Transverse colon (tissue), 4 donors: ENCODE results near the gene TBR1. TPM values are rescaled to one million over a fixed set of nuclear protein-coding genes. Genes with fewer than 3 reads are reported as not detected.

Experiments
- DNase-seq: peaks from one replicate; pipeline ENCODE4 v3.0.0-alpha.2; 2019
- H3K27ac ChIP-seq, 4 donors: fragments of 200-600 bp; sonication (generic); 2 replicates each; pipeline ENCODE4 v1.5.1; 2016 to 2018; ENCODE audit warnings: inconsistent platforms in 4 of 4
- H3K27me3 ChIP-seq: fragments of 200-600 bp; sonication (generic); 2 replicates; pipeline ENCODE4 v1.5.1; 2017; ENCODE audit warnings: inconsistent platforms
- H3K36me3 ChIP-seq, 4 donors: fragments of 200-600 bp; sonication (generic); 2 replicates each; pipeline ENCODE4 v1.5.1; 2017 to 2019; ENCODE audit warnings: inconsistent platforms in 4 of 4
- H3K4me1 ChIP-seq, 4 donors: fragments of 200-600 bp; sonication (generic); 2 replicates each; pipeline ENCODE4 v1.5.1; 2017 to 2020; ENCODE audit warnings: inconsistent platforms in 4 of 4
- H3K4me3 ChIP-seq, 4 donors: fragments of 200-600 bp; sonication (generic); 1 replicate in 1 of 4; 2 replicates in 3 of 4; pipeline versions ENCODE4 v1.5.1 to v1.6.1; 2017 to 2019; ENCODE audit warnings: inconsistent platforms in 4 of 4
- H3K9me3 ChIP-seq, 2 donors: fragments of 200-600 bp; sonication (generic); 2 replicates each; pipeline ENCODE4 v1.5.1; 2017 to 2019; ENCODE audit warnings: inconsistent platforms in 2 of 2
- EP300 ChIP-seq: sonication (generic); formaldehyde crosslinking; IDR thresholded peaks from one replicate; pipeline ENCODE4 v1.6.1; 2017; ENCODE audit warnings: antibody characterized with exemption, low read depth
- POLR2A ChIP-seq: fragments of 450-650 bp; IDR thresholded peaks from one replicate; pipeline ENCODE4 v1.6.1; 2016; ENCODE audit warnings: antibody characterized with exemption, mild to moderate bottlenecking, moderate library complexity
- POLR2AphosphoS5 ChIP-seq, 3 donors: sonication (generic); formaldehyde crosslinking; IDR thresholded peaks; one replicate each; pipeline ENCODE4 v1.6.1; 2016; ENCODE audit warnings: antibody characterized with exemption in 3 of 3
- WGBS, 2 donors: methylation state at CpG; one replicate each; pipeline ENCODE4 v1.1.5; 2018; ENCODE audit warnings: low coverage in 1 of 2; 5-methylcytosine and 5-hydroxymethylcytosine counted together
- in situ Hi-C, 4 donors: fragments of 200-750 bp; cut with MboI; loops; one replicate each; pipeline versions ENCODE4 v1.15.0 to v1.15.1; 2017; ENCODE audit warnings: low sequenced_read_pairs in 3 of 4, low pct_ligation_motif_present in 1 of 4, low pct_unique_long_range_greater_than_20kb in 1 of 4
- intact Hi-C: fragments of 100-400 bp; cut with DNase I; formaldehyde crosslinking; loops from one replicate; pipeline ENCODE4 v1.15.1; 2023; ENCODE audit warnings: low total_unique reads
- total RNA-seq, 4 donors: library from RNA; depleted of rRNA; stranded (reverse); fragments of >200 nt; gene quantifications; one replicate each; pipeline ENCODE4 v1.1.0, GENCODE V29; 2016
- TF ChIP-seq, protein P1 (sequence below), 5 experiments: fragments of 200-600 bp in 3 of 5; fragments of 450-650 bp in 2 of 5; sonication (generic) in 3 of 5; IDR thresholded peaks; 1 replicate in 2 of 5; 2 replicates in 3 of 5; pipeline ENCODE4 v1.5.1; 2016 to 2017; ENCODE audit warnings: antibody characterized with exemption in 5 of 5, inconsistent platforms in 3 of 5, mild to moderate bottlenecking in 2 of 5, moderate library complexity in 1 of 5

The TBR1 gene
- total RNA-seq, result not detected

DNA sequence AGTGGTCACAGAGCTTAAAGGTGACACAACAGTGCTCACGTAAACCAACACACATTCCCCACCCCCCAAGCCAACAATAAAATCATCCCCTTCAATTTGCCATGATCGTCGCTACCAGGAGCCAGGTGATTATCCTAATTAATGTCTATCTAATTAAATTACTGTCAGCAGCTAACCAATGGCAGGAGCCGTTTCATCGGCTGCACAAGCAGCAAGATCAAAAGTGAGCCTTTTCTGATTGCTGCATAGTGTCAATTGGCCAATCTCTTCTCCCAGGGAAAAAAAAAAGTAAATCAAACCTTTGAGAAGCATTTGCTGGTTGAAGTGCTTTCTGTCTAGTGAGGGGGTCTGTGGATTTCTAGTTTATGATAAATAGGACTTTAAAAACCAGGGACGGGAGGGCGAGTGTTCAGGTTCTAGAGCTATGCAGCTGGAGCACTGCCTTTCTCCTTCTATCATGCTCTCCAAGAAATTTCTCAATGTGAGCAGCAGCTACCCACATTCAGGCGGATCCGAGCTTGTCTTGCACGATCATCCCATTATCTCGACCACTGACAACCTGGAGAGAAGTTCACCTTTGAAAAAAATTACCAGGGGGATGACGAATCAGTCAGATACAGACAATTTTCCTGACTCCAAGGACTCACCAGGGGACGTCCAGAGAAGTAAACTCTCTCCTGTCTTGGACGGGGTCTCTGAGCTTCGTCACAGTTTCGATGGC lies at the start of gene TBR1:
Gene TBR1, plus strand, starts transcription at position 311 of the 721 bp plus-strand sequence. Its CDS starts 114 bp downstream, at position 425.
- H3K36me3 ChIP-seq, result no peaks in the 10 kb centered on the region
- H3K4me1 ChIP-seq, result peaks cover 23 to 50% (median 37%) of the 10 kb centered on the region in 4 donors
- TF ChIP-seq, protein P1, sequence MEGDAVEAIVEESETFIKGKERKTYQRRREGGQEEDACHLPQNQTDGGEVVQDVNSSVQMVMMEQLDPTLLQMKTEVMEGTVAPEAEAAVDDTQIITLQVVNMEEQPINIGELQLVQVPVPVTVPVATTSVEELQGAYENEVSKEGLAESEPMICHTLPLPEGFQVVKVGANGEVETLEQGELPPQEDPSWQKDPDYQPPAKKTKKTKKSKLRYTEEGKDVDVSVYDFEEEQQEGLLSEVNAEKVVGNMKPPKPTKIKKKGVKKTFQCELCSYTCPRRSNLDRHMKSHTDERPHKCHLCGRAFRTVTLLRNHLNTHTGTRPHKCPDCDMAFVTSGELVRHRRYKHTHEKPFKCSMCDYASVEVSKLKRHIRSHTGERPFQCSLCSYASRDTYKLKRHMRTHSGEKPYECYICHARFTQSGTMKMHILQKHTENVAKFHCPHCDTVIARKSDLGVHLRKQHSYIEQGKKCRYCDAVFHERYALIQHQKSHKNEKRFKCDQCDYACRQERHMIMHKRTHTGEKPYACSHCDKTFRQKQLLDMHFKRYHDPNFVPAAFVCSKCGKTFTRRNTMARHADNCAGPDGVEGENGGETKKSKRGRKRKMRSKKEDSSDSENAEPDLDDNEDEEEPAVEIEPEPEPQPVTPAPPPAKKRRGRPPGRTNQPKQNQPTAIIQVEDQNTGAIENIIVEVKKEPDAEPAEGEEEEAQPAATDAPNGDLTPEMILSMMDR (IDR thresholded peaks at IDR 0.05), result no peak
- TF ChIP-seq EP300 (no peak), POLR2AphosphoS5 (IDR thresholded peaks at IDR 0.05) (no peak), POLR2A (no peak)
- intact Hi-C loops (no loop called here), in situ Hi-C loops (no loop called here)
- H3K27ac ChIP-seq, result no peak within 1 kb of the TSS
- H3K9me3 ChIP-seq, result no peaks in the 10 kb centered on the region
- no peak for DNase-seq
- WGBS, 2 donors, result 10 to 13% methylated on average over 8 to 16 of the region's 16 CpGs
- peaks cover 80% of the 10 kb centered on the region for H3K27me3 ChIP-seq
- peak within 1 kb of the TSS in 2 of 4 donors; percentile 26 to 55 for H3K4me3 ChIP-seq

DNA sequence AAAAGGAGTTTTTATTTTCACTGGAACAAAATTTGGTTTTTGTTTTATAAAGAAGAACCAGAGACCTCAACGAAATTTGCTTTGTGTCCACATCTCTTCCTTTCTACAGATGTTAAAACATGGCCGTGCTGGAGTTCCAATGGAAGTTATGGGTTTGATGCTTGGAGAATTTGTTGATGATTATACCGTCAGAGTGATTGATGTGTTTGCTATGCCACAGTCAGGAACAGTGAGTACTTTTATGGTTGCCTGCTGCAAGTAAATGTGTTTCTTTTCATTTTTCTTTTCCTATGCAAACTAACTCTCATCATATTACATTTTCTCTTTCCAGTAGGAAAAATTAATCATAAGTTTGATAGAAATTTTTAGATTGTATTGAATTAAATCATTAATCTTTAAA lies 48.4 kb upstream of the TBR1 start:
- TF ChIP-seq POLR2A (no peak), EP300 (no peak), POLR2AphosphoS5 (IDR thresholded peaks at IDR 0.05) (no peak)
- TF ChIP-seq, protein P1 (IDR thresholded peaks at IDR 0.05), result no peak
- in situ Hi-C loops, result no loop called here
- peaks cover under 1 to 5% of the 10 kb centered on the region in 2 donors for H3K9me3 ChIP-seq
- no peak overlapping the region for H3K27ac ChIP-seq
- H3K4me1 ChIP-seq, result no peaks in the 10 kb centered on the region
- H3K27me3 ChIP-seq, result no peaks in the 10 kb centered on the region
- peaks cover 0 to 34% (median 0%) of the 10 kb centered on the region in 4 donors for H3K36me3 ChIP-seq
- WGBS, 2 donors, result 74 to 93% methylated on average over 2 to 3 of the region's 3 CpGs
- intact Hi-C loops, result no loop called here
- DNase-seq, result no peak
- no peak overlapping the region for H3K4me3 ChIP-seq

DNA sequence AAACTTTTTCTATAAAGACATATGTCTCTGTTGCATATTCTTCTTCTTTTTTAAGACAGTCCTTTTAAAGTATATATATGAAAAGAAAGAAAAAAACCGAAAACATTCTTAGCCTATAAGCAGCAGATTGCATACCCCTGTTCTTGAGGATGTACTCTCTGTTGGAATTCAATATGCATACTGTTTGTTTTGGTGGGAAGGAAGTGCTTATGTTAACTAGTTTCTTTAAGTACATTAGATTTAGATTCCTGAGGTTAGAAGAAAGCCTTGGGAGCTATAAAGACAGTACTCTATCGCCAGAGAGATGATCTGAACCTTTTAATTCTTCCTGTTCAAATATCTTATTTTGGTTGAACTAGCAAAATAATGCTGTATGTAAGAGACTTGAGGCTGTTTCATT lies 46.8 kb upstream of the TBR1 start:
- H3K36me3 ChIP-seq, result peaks cover 0 to 30% (median 0%) of the 10 kb centered on the region in 4 donors
- intact Hi-C loops (no loop called here), in situ Hi-C loops (no loop called here)
- no peak for TF ChIP-seq POLR2A
- H3K27me3 ChIP-seq, result no peaks in the 10 kb centered on the region
- H3K4me1 ChIP-seq, result no peaks in the 10 kb centered on the region
- 89 to 97% methylated on average over 2 of the region's 2 CpGs for WGBS, 2 donors
- H3K4me3 ChIP-seq, result no peak overlapping the region
- no peak for DNase-seq
- H3K27ac ChIP-seq, result no peak overlapping the region
- no peaks in the 10 kb centered on the region for H3K9me3 ChIP-seq

DNA sequence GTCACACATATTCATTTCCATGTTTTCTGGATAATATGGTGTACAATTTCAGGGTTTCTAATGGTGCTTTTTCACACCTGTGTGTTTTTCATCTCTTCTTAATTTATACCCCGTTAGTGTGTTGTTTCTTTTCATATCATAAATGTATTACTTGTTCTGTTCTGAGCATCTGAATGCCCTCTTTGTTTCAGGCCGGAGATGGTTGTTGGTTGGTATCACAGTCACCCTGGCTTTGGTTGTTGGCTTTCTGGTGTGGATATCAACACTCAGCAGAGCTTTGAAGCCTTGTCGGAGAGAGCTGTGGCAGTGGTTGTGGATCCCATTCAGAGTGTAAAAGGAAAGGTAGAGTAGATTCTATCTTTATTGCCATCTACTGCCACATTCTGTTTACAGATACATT lies 45.1 kb upstream of the TBR1 start:
- no peak overlapping the region for H3K4me3 ChIP-seq

More for the DNA sequence above, 45.1 kb upstream of the TBR1 start:
- Histone ChIP-seq H3K4me1 (no peaks in the 10 kb centered on the region), H3K27ac (no peak overlapping the region), H3K36me3 (peaks cover 0 to 30% (median 0%) of the 10 kb centered on the region in 4 donors), H3K9me3 (no peaks in the 10 kb centered on the region), H3K27me3 (no peaks in the 10 kb centered on the region)
- 72 to 74% methylated on average over 3 of the region's 3 CpGs for WGBS, 2 donors
- in situ Hi-C loops, result no loop called here
- intact Hi-C loops, result no loop called here
- no peak for DNase-seq
- TF ChIP-seq POLR2AphosphoS5 (IDR thresholded peaks at IDR 0.05) (no peak), EP300 (no peak), POLR2A (no peak)
- TF ChIP-seq, protein P1 (IDR thresholded peaks at IDR 0.05), result no peak
